H1 (cell line): ENCODE data around the gene THEMIS. TPM values are rescaled to one million over a fixed set of nuclear protein-coding genes. Genes with fewer than 3 reads are reported as not detected.

ENCODE experiments used
- CTCF ChIA-PET: fragments of 300-600 bp; sonication (Branson Sonifier 250); formaldehyde crosslinking; loops from one replicate; lab custom pipeline; 2021; ENCODE audit not compliant: partially characterized antibody; lab: Charles Lee
- POLR2A ChIA-PET: fragments of 300-600 bp; sonication (Branson Sonifier 250); formaldehyde crosslinking; loops from one replicate; lab custom pipeline; 2021; ENCODE audit warnings: inconsistent platforms; ENCODE audit not compliant: partially characterized antibody; lab: Charles Lee
- DNase-seq, 2 experiments: peaks; one replicate each; pipeline versions ENCODE4 v3.0.0 to v3.0.0-alpha.2; 2010 to 2022; ENCODE audit warnings: low spot score in 2 of 2, low read depth in 1 of 2, mixed read lengths in 1 of 2
- FAIRE-seq: peaks from 2 replicates; lab custom pipeline; 2011; peaks lifted over from hg19 to GRCh38; lab: Jason Lieb, UNC
- H2AFZ ChIP-seq: 2 replicates; pipeline ENCODE4 v1.8.1; 2012; ENCODE audit warnings: low read length, inconsistent platforms
- H2AK5ac ChIP-seq: 2 replicates; pipeline ENCODE4 v1.6.1; 2013; ENCODE audit warnings: low read depth, low read length
- H2BK120ac ChIP-seq: replicated peaks from 2 replicates; pipeline ENCODE3; 2013; ENCODE audit warnings: low read depth, low read length, inconsistent platforms
- H2BK12ac ChIP-seq: 2 replicates; pipeline ENCODE4 v1.6.1; 2013; ENCODE audit warnings: low read depth, low read length
- H2BK15ac ChIP-seq: 2 replicates; pipeline ENCODE4 v1.6.1; 2013; ENCODE audit warnings: low read length
- H2BK20ac ChIP-seq: 2 replicates; pipeline ENCODE4 v1.6.1; 2013; ENCODE audit warnings: low read length
- H2BK5ac ChIP-seq: 2 replicates; pipeline ENCODE4 v1.6.1; 2013; ENCODE audit warnings: low read depth, low read length
- H3K14ac ChIP-seq: 2 replicates; pipeline ENCODE4 v1.6.1; 2013; ENCODE audit warnings: inconsistent platforms; ENCODE audit not compliant: insufficient read length
- H3K18ac ChIP-seq: 2 replicates; pipeline ENCODE4 v1.6.1; 2013; ENCODE audit warnings: low read length; ENCODE audit errors: extremely low read depth
- H3K23ac ChIP-seq: 2 replicates; pipeline ENCODE4 v1.6.1; 2013; ENCODE audit warnings: inconsistent platforms; ENCODE audit not compliant: insufficient read length
- H3K23me2 ChIP-seq: 2 replicates; pipeline ENCODE4 v1.6.1; 2013; ENCODE audit warnings: low read depth, low read length
- H3K27ac ChIP-seq: 2 replicates; pipeline ENCODE4 v1.6.1; 2011; ENCODE audit warnings: low read depth, low read length, inconsistent platforms
- H3K27me3 ChIP-seq, 4 experiments: replicated peaks in 1 of 4; 1 replicate in 1 of 4; 2 replicates in 3 of 4; pipeline versions ENCODE4 v1.6.1 to v1.8.1; 2011 to 2013; ENCODE audit warnings: low read length in 3 of 4, mild to moderate bottlenecking in 3 of 4, inconsistent platforms in 2 of 4, mixed read lengths in 2 of 4, moderate library complexity in 1 of 4; ENCODE audit not compliant: control insufficient read depth in 3 of 4, insufficient read depth in 3 of 4; ENCODE audit errors: extremely low read depth in 1 of 4
- H3K36me3 ChIP-seq, 4 experiments: 2 replicates each; pipeline versions ENCODE4 v1.6.1 to v1.8.1; 2011 to 2013; ENCODE audit warnings: mild to moderate bottlenecking in 4 of 4, low read length in 3 of 4, moderate library complexity in 2 of 4, control low read depth in 1 of 4, inconsistent platforms in 1 of 4; ENCODE audit not compliant: insufficient read depth in 4 of 4, control insufficient read depth in 2 of 4
- H3K4ac ChIP-seq: replicated peaks from 2 replicates; pipeline ENCODE3; 2013; ENCODE audit warnings: low read length, low read depth, mixed read lengths, inconsistent platforms; ENCODE audit not compliant: insufficient read length
- H3K4me1 ChIP-seq, 4 experiments: replicated peaks in 1 of 4; 1 replicate in 1 of 4; 2 replicates in 3 of 4; pipeline versions ENCODE4 v1.6.1 to v1.8.1; 2011 to 2013; ENCODE audit warnings: low read length in 3 of 4, inconsistent platforms in 2 of 4, mixed read lengths in 1 of 4; ENCODE audit not compliant: insufficient read depth in 4 of 4, control insufficient read depth in 3 of 4
- H3K4me2 ChIP-seq, 2 experiments: 2 replicates each; pipeline versions ENCODE4 v1.6.1 to v1.8.1; 2011 to 2013; ENCODE audit warnings: low read depth in 2 of 2, low read length in 2 of 2, control low read depth in 1 of 2, inconsistent platforms in 1 of 2, mild to moderate bottlenecking in 1 of 2; ENCODE audit not compliant: insufficient read depth in 1 of 2
- H3K4me3 ChIP-seq, 4 experiments: fragments of 200-600, 300-600 bp in 1 of 4; sonication (generic), shearing (Covaris generic), sonication (Bioruptor Twin) in 1 of 4; 2 replicates each; pipeline versions ENCODE4 v1.5.1 to v1.8.1; 2011 to 2016; ENCODE audit warnings: low read length in 4 of 4, low read depth in 3 of 4, control low read depth in 2 of 4, inconsistent platforms in 2 of 4, mild to moderate bottlenecking in 2 of 4, mixed read lengths in 1 of 4, moderate library complexity in 1 of 4; ENCODE audit not compliant: insufficient read depth in 2 of 4; ENCODE audit errors: extremely low read depth in 1 of 4
- H3K56ac ChIP-seq: replicated peaks from 2 replicates; pipeline ENCODE3; 2013; ENCODE audit warnings: low read depth, mild to moderate bottlenecking, mixed read lengths, low read length, inconsistent platforms; ENCODE audit not compliant: insufficient read length
- H3K79me1 ChIP-seq: 2 replicates; pipeline ENCODE4 v1.6.1; 2013; ENCODE audit warnings: low read depth, low read length, control low read depth
- H3K79me2 ChIP-seq, 2 experiments: 2 replicates each; pipeline versions ENCODE4 v1.6.1 to v1.8.1; 2012 to 2013; ENCODE audit warnings: low read length in 2 of 2, mild to moderate bottlenecking in 2 of 2, inconsistent platforms in 1 of 2; ENCODE audit not compliant: insufficient read depth in 2 of 2, control insufficient read depth in 1 of 2
- H3K9ac ChIP-seq, 4 experiments: replicated peaks in 1 of 4; 1 replicate in 1 of 4; 2 replicates in 3 of 4; pipeline versions ENCODE4 v1.6.1 to v1.8.1; 2011 to 2013; ENCODE audit warnings: low read depth in 3 of 4, low read length in 3 of 4, control low read depth in 2 of 4, mild to moderate bottlenecking in 2 of 4, moderate library complexity in 2 of 4, inconsistent platforms in 1 of 4; ENCODE audit errors: extremely low read depth in 1 of 4
- H3K9me3 ChIP-seq, 2 experiments: 2 replicates each; pipeline versions ENCODE4 v1.6.1 to v1.8.1; 2012 to 2013; ENCODE audit warnings: mild to moderate bottlenecking in 2 of 2, moderate library complexity in 2 of 2, control low read depth in 1 of 2, inconsistent platforms in 1 of 2, low read depth in 1 of 2, low read length in 1 of 2, mixed read lengths in 1 of 2; ENCODE audit not compliant: insufficient read depth in 2 of 2
- H4K20me1 ChIP-seq, 2 experiments: replicated peaks in 1 of 2; 2 replicates each; pipeline versions ENCODE3 to v1.8.1; 2011 to 2013; ENCODE audit warnings: inconsistent platforms in 2 of 2, low read length in 2 of 2, mild to moderate bottlenecking in 1 of 2; ENCODE audit not compliant: insufficient read depth in 2 of 2, control insufficient read depth in 1 of 2
- H4K5ac ChIP-seq: 2 replicates; pipeline ENCODE4 v1.6.1; 2013; ENCODE audit warnings: low read length, low read depth, mixed read lengths, inconsistent platforms; ENCODE audit not compliant: insufficient read length
- H4K8ac ChIP-seq: 2 replicates; pipeline ENCODE4 v1.8.0; 2013; ENCODE audit warnings: mild to moderate bottlenecking, moderate library complexity, low read length, inconsistent platforms; ENCODE audit not compliant: insufficient read depth; ENCODE audit errors: extremely low read depth
- H4K91ac ChIP-seq: replicated peaks from 2 replicates; pipeline ENCODE3; 2013; ENCODE audit warnings: low read length, mixed read lengths, inconsistent platforms; ENCODE audit not compliant: insufficient read length
- SP2 ChIP-seq: IDR thresholded peaks from 2 replicates; pipeline ENCODE4 v1.6.1; 2012; ENCODE audit warnings: mild to moderate bottlenecking, low read length, inconsistent platforms
- TAF1 ChIP-seq: IDR thresholded peaks from 2 replicates; pipeline ENCODE4 v1.6.1; 2011; ENCODE audit warnings: mild to moderate bottlenecking, low read depth, low read length
- WGBS, 2 experiments: shearing (Covaris generic) in 1 of 2; methylation state at CpG; one replicate each; pipeline versions ENCODE4 v1.1.6 to v1.1.7; 2013 to 2015; ENCODE audit warnings: low lambda C conversion rate in 2 of 2, mixed read lengths in 2 of 2, inconsistent platforms in 1 of 2, low coverage in 1 of 2, missing lambda C conversion rate in 1 of 2; ENCODE audit not compliant: insufficient replicate concordance in 2 of 2, insufficient coverage in 1 of 2, insufficient read length in 1 of 2; ENCODE audit errors: extremely low coverage in 1 of 2, missing lambda C conversion rate in 1 of 2; 5-methylcytosine and 5-hydroxymethylcytosine counted together
- polyA plus RNA-seq, 7 experiments: library from polyadenylated mRNA; depleted of rRNA in 3 of 7; stranded (reverse) in 5 of 7; unstranded in 2 of 7; fragments of >200 nt in 5 of 7; fragments of 200-250 nt in 2 of 7; gene quantifications; 1 replicate in 5 of 7; 2 replicates in 1 of 7; 4 replicates in 1 of 7; pipeline versions ENCODE4 v1.2.1 to v1.2.3, GENCODE V29; 2011 to 2013; ENCODE audit warnings: missing spikeins in 2 of 7, mixed read lengths in 2 of 7
- total RNA-seq: library from RNA; stranded (reverse); fragmentation: NEBNext Ultra II Directional; extraction: Animal tissue kit (Norgen Biotek cat#: 25700); gene quantifications from 2 replicates; pipeline ENCODE4 v1.2.1, GENCODE V29; 2021

THEMIS gene
- total and polyA plus RNA-seq, 2 of the 8 experiments (the other 6 are each of a cell fraction or from before 2014, with no cell fraction given), result not detected

GRCh38 chr6:127738423-127738822 is 162.4 kb downstream of the THEMIS start:
- no peaks in the 10 kb centered on the region for H3K27me3 ChIP-seq
- FAIRE-seq (no peak), DNase-seq (no peak)
- no peak overlapping the region for H3K18ac ChIP-seq
- no peaks in the 10 kb centered on the region for H3K79me1 ChIP-seq
- no peak overlapping the region for H2BK20ac ChIP-seq
- H2AFZ ChIP-seq, result no peak overlapping the region
- H3K9ac ChIP-seq, result no peak overlapping the region
- H3K4me1 ChIP-seq, result no peaks in the 10 kb centered on the region
- no peaks in the 10 kb centered on the region for H3K79me2 ChIP-seq
- H3K23me2 ChIP-seq, result no peaks in the 10 kb centered on the region
- H2BK12ac ChIP-seq, result no peak overlapping the region
- no peak overlapping the region for H4K8ac ChIP-seq
- H2BK5ac ChIP-seq, result no peak overlapping the region
- no peak overlapping the region for H2BK15ac ChIP-seq
- CTCF ChIA-PET, result interaction anchor here (0.6 to 0.7 kb wide), 2 partner anchors 117 to 138 kb away, joined by 3 read pairs; no protein-coding TSS in a partner anchor
- POLR2A ChIA-PET, result no interaction called here
- no peak overlapping the region for H4K91ac ChIP-seq
- H2AK5ac ChIP-seq, result no peak overlapping the region
- no peak overlapping the region for H3K4ac ChIP-seq
- no peaks in the 10 kb centered on the region for H3K36me3 ChIP-seq
- no peaks in the 10 kb centered on the region for H3K9me3 ChIP-seq
- no peak overlapping the region for H4K5ac ChIP-seq
- no peak overlapping the region for H3K23ac ChIP-seq
- no peak overlapping the region for H3K14ac ChIP-seq
- WGBS, 2 experiments, result 97% methylated on average over 3 of the region's 3 CpGs; no CpG with 5 or more reads in 1 of the 2 experiments
- no peak for TF ChIP-seq SP2
- no peak for TF ChIP-seq TAF1
- TF ChIP-seq, all 59 proteins: peak for 0
- no peak overlapping the region for H3K4me2 ChIP-seq
- H4K20me1 ChIP-seq, result no peaks in the 10 kb centered on the region
- H3K4me3 ChIP-seq, result no peak overlapping the region
- no peak overlapping the region for H3K27ac ChIP-seq
- no peak overlapping the region for H2BK120ac ChIP-seq
- H3K56ac ChIP-seq, result no peak overlapping the region
